H1 (cell line): Measurements from ENCODE around the gene USP16. TPM values are rescaled to one million over a fixed set of nuclear protein-coding genes. Genes with fewer than 3 reads are reported as not detected.

Source experiments
- CHD2 ChIP-seq: IDR thresholded peaks from 2 replicates; pipeline ENCODE4 v1.6.1; 2012; ENCODE audit warnings: low read length, improper control_type of control experiment
- CREB1 ChIP-seq: IDR thresholded peaks from 2 replicates; pipeline ENCODE4 v1.6.1; 2012; ENCODE audit warnings: inconsistent platforms
- EP300 ChIP-seq, 2 experiments: IDR thresholded peaks; 1 replicate in 1 of 2; 2 replicates in 1 of 2; pipeline ENCODE4 v1.6.1; 2011 to 2012; ENCODE audit warnings: low read depth in 2 of 2, low read length in 2 of 2, mild to moderate bottlenecking in 2 of 2, borderline replicate concordance in 1 of 2, inconsistent platforms in 1 of 2, moderate library complexity in 1 of 2
- HDAC6 ChIP-seq: IDR thresholded peaks from one replicate; pipeline ENCODE4 v1.7.1; 2012; ENCODE audit warnings: low read depth, mild to moderate bottlenecking, inconsistent platforms, low read length, moderate library complexity
- NRF1 ChIP-seq: IDR thresholded peaks from 2 replicates; pipeline ENCODE4 v1.6.1; 2011; ENCODE audit warnings: mild to moderate bottlenecking, low read depth, low read length, improper control_type of control experiment
- SIN3A ChIP-seq, 2 experiments: IDR thresholded peaks in 1 of 2; conservative IDR thresholded peaks in 1 of 2; 2 replicates each; pipeline ENCODE4 v1.6.1; 2011 to 2012; ENCODE audit warnings: low read length in 2 of 2, improper control_type of control experiment in 1 of 2, low read depth in 1 of 2, mild to moderate bottlenecking in 1 of 2
- SIRT6 ChIP-seq: IDR thresholded peaks from one replicate; pipeline ENCODE4 v1.7.1; 2012; ENCODE audit warnings: low read length, inconsistent platforms
- SP4 ChIP-seq: IDR thresholded peaks from 2 replicates; pipeline ENCODE4 v1.6.1; 2012; ENCODE audit warnings: low read length, inconsistent platforms
- TAF7 ChIP-seq: optimal IDR thresholded peaks from 2 replicates; pipeline ENCODE3; 2011; ENCODE audit warnings: low read depth, mild to moderate bottlenecking, inconsistent platforms, low read length, moderate library complexity, borderline replicate concordance
- polyA plus RNA-seq, 7 experiments: library from polyadenylated mRNA; depleted of rRNA in 3 of 7; stranded (reverse) in 5 of 7; unstranded in 2 of 7; fragments of >200 nt in 5 of 7; fragments of 200-250 nt in 2 of 7; gene quantifications; 1 replicate in 5 of 7; 2 replicates in 1 of 7; 4 replicates in 1 of 7; pipeline versions ENCODE4 v1.2.1 to v1.2.3, GENCODE V29; 2011 to 2013; ENCODE audit warnings: missing spikeins in 2 of 7, mixed read lengths in 2 of 7
- total RNA-seq: library from RNA; stranded (reverse); fragmentation: NEBNext Ultra II Directional; extraction: Animal tissue kit (Norgen Biotek cat#: 25700); gene quantifications from 2 replicates; pipeline ENCODE4 v1.2.1, GENCODE V29; 2021
- TF ChIP-seq, protein P1 (sequence below): fragments of 300-600 bp; sonication (generic); IDR thresholded peaks from 2 replicates; pipeline ENCODE4 v1.7.1; 2012; ENCODE audit warnings: low read length, moderate library complexity, mild to moderate bottlenecking, inconsistent platforms; ENCODE audit not compliant: insufficient replicate concordance

USP16 gene
- total and polyA plus RNA-seq, 2 of the 8 experiments (the other 6 are each of a cell fraction or from before 2014, with no cell fraction given), result 3.4 to 19.1 TPM

DNA sequence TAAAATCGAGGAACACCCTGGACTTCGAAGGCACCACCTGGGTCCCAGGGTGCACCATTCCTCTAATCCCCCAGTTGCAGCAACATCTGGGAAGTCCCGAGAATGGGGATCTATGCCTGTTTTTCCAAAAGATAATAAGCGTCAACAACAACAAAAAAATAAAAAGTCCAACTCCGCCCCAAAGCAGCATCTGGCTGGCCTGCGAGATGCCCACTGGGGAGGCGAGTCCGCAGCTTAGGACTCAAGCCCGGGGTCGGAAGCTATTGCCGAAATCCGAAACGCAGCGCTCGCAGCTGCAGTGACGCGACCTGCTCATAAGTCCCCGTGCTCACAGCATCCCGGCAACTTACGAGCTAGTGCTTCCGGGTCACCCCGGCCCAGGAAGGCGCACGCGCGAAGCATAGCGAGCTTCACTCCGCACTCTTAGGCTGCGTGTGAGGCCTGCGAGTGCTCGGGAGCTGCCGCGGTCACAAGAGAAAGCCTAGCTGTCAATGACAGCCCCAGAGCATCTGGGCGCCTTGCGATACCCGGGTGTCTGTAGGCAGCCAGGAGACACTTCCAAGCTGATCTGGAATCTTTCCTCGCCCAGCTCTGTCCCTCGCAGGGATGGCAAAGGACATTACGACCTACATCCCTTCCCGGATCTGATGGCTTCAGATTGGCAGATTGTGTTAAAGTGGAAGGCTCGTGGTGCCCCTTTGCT lies 21.9 kb upstream of the USP16 start (continued):
- TF ChIP-seq, protein P1, sequence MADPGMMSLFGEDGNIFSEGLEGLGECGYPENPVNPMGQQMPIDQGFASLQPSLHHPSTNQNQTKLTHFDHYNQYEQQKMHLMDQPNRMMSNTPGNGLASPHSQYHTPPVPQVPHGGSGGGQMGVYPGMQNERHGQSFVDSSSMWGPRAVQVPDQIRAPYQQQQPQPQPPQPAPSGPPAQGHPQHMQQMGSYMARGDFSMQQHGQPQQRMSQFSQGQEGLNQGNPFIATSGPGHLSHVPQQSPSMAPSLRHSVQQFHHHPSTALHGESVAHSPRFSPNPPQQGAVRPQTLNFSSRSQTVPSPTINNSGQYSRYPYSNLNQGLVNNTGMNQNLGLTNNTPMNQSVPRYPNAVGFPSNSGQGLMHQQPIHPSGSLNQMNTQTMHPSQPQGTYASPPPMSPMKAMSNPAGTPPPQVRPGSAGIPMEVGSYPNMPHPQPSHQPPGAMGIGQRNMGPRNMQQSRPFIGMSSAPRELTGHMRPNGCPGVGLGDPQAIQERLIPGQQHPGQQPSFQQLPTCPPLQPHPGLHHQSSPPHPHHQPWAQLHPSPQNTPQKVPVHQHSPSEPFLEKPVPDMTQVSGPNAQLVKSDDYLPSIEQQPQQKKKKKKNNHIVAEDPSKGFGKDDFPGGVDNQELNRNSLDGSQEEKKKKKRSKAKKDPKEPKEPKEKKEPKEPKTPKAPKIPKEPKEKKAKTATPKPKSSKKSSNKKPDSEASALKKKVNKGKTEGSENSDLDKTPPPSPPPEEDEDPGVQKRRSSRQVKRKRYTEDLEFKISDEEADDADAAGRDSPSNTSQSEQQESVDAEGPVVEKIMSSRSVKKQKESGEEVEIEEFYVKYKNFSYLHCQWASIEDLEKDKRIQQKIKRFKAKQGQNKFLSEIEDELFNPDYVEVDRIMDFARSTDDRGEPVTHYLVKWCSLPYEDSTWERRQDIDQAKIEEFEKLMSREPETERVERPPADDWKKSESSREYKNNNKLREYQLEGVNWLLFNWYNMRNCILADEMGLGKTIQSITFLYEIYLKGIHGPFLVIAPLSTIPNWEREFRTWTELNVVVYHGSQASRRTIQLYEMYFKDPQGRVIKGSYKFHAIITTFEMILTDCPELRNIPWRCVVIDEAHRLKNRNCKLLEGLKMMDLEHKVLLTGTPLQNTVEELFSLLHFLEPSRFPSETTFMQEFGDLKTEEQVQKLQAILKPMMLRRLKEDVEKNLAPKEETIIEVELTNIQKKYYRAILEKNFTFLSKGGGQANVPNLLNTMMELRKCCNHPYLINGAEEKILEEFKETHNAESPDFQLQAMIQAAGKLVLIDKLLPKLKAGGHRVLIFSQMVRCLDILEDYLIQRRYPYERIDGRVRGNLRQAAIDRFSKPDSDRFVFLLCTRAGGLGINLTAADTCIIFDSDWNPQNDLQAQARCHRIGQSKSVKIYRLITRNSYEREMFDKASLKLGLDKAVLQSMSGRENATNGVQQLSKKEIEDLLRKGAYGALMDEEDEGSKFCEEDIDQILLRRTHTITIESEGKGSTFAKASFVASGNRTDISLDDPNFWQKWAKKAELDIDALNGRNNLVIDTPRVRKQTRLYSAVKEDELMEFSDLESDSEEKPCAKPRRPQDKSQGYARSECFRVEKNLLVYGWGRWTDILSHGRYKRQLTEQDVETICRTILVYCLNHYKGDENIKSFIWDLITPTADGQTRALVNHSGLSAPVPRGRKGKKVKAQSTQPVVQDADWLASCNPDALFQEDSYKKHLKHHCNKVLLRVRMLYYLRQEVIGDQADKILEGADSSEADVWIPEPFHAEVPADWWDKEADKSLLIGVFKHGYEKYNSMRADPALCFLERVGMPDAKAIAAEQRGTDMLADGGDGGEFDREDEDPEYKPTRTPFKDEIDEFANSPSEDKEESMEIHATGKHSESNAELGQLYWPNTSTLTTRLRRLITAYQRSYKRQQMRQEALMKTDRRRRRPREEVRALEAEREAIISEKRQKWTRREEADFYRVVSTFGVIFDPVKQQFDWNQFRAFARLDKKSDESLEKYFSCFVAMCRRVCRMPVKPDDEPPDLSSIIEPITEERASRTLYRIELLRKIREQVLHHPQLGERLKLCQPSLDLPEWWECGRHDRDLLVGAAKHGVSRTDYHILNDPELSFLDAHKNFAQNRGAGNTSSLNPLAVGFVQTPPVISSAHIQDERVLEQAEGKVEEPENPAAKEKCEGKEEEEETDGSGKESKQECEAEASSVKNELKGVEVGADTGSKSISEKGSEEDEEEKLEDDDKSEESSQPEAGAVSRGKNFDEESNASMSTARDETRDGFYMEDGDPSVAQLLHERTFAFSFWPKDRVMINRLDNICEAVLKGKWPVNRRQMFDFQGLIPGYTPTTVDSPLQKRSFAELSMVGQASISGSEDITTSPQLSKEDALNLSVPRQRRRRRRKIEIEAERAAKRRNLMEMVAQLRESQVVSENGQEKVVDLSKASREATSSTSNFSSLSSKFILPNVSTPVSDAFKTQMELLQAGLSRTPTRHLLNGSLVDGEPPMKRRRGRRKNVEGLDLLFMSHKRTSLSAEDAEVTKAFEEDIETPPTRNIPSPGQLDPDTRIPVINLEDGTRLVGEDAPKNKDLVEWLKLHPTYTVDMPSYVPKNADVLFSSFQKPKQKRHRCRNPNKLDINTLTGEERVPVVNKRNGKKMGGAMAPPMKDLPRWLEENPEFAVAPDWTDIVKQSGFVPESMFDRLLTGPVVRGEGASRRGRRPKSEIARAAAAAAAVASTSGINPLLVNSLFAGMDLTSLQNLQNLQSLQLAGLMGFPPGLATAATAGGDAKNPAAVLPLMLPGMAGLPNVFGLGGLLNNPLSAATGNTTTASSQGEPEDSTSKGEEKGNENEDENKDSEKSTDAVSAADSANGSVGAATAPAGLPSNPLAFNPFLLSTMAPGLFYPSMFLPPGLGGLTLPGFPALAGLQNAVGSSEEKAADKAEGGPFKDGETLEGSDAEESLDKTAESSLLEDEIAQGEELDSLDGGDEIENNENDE, result no peak
- TF ChIP-seq SIRT6, result no peak
- TF ChIP-seq HDAC6, result no peak
- TF ChIP-seq EP300 (IDR thresholded peaks at IDR 0.05; ENCODE audit: borderline replicate concordance in 1 of 2, low read depth in 2 of 2, low read length in 2 of 2), result no peak
- peak; percentile 72; the same call in 1 of the 2 replicates for TF ChIP-seq CHD2
- TF ChIP-seq SP4, result no peak
- TF ChIP-seq NRF1, result peak; percentile 16; the same call in 1 of the 2 replicates
- TF ChIP-seq TAF7, result peak; percentile 85
- TF ChIP-seq SIN3A (conservative IDR thresholded peaks at IDR 0.05 in 1 of 2, IDR thresholded peaks at IDR 0.05 in 1 of 2; ENCODE audit: low read depth in 1 of 2, low read length in 2 of 2), result peak; percentile 78 to 94; a peak in 3 of 4 replicates
- peak; percentile 88 for TF ChIP-seq CREB1
